Measurements from ENCODE around the gene TUSC2. TPM values are rescaled to one million over a fixed set of nuclear protein-coding genes. Genes with fewer than 3 reads are reported as not detected.

Gene TUSC2
- total RNA-seq, 1 donor = 28.8 TPM

DNA sequence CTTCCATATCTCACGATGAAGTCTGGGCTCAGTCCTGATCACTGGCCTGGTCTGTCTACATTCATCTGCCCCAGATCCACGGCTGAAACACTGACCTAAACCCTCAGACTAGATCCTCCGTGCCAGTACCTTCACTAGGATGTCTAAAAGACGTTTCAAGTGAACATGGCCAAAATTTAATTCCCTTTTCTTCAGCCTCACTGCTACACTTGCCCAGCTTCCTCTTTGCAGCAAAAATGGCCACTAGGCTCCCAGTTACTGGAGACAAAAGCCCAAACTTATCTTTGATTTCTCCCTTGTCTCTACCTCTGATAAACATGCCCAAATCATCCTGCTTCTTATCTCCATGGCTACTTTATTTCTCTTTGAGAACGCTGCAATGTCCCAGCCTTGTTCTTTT is 10.9 kb upstream of the TUSC2 start:
- DNase-seq (ENCODE audit: low read depth in 2 of 3, low spot score in 2 of 3) = peak in 1 of 3 donors; percentile 61

DNA sequence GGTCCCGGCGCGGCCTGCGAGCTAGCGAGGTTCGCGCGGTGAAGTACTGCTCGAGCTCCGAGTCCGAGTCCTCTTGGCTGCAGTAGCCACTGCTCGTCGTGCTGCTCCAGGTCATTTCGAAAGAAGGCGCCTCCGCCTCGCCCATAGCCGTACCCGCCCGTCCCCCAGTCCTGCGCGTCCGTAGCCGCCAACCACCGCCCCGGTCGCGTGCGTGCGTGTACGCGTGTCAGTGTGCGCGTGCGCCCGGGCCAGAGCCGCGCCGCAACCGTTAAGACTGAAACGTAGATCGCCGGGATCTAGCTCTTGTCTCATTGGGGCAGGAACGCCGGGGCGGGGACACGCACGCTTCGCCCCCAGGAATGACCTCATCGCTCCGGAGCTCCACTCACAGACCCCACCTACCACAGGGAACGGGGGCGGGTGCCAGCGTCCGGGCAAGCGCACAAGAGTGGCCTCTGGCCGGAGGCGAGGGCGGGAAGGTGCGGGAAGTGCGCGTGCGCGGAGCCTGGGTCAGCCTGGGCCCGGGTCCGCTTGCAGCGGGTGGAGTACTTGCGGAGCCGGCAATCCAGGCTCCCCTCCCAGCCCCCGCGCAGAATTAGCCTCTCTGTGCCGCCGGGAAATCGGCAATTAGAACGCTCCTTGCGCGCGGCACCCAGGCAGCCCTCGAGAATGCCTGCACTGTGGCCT is 9.3 kb upstream of the TUSC2 start:
- peak; percentile 84 to 98 (median 98) for DNase-seq (ENCODE audit: low read depth in 2 of 3, low spot score in 2 of 3)

DNA sequence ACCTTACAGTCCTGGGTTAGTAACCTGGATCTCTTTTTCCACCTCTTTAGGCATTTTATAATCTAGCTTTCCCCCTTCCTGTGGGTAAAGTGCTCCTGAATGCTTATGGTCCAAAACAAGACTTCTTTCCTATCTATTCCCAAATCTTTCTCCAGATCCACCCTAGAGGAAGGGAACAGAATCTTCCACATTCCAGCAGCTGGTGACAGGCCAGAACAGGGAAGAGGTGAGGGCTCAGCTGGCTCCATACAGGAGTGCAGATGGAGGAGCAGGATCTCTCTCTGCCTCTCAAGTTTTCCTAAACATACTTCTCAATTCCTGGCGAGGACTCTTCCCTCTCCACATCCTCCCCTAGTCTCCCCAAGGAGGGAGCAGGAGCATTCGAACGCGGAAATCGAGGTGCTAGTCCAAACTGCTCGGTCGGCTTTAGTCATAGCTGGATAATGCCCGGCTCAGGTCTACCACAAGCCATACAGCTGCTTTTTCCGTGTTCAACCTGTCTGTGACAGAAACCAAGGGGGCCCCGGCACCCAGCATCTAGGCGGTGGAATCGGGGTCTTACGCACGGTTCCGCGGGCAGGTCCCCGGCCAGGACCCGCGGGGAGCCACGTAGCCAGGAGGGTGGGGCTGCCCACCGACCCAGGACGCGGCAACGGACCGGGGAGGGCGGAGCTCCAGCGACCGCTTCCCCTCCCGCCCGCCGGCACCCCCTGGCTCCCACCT is 8.6 kb upstream of the TUSC2 start:
- no peak for DNase-seq (ENCODE audit: low read depth in 2 of 3, low spot score in 2 of 3)

DNA sequence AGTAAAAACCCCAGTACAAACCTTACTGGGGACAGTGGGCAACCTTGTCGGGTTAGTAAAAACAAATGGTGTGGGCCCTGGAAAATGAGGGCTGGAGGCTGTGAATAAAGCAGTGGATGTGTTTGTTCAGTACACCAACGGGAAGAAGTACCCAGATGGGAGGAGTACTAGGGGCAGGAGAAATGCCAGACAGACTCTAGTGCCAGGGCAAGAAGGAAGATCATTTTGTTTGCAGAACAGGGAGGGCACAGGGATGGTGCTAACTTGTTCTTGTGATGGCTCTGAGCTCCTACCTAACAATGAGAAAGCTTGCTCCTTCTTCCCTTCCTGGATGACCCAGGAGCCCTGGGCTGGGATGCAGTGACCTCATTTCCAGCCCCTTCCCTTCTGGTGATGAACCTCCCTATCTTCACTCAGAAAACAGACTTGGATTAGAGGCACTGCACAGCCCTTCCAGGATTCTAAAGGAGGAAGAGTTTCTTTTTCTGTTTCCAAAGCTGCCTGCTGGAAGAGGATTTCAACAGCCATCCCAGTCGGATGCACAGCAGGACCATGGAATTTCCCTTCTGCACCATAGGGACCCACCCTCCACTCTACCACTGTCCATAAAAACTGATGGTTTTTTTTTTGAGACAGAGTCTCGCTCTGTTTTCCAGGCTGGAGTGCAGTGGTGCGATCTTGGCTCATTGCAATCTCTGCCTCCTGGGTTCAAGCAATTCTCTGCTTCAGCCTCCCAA is 6.5 kb upstream of the TUSC2 start:
- no peak for DNase-seq (ENCODE audit: low read depth in 2 of 3, low spot score in 2 of 3)

DNA sequence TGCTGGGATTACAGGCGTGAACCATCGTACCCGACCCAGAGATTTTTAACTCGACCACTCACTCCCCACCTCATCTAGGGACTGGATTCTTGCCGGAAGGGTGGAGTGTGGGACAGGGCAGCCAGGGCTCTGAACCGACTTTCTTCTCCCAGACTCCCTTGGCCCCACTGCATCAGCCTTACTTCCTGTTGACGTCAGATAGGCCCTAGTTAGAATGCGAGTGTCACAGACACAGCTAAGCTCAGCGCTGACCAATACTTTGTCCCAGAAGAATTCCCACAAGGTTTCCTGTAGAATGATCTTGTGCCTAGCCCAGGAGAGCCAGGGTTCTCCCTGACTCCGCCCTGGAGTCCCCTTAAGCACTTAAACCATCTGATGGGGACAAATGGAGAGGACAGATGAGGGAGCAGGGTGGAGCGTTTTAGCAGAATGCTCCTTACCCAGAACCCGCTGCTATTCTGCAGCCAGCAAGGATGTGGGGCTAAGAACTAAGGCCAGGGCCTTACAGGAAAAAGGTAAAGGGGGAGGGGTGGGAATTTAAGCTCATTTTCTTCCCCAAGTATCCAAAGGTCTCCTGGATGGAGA is 5.8 kb upstream of the TUSC2 start:
- no peak for DNase-seq (ENCODE audit: low read depth in 2 of 3, low spot score in 2 of 3)

DNA sequence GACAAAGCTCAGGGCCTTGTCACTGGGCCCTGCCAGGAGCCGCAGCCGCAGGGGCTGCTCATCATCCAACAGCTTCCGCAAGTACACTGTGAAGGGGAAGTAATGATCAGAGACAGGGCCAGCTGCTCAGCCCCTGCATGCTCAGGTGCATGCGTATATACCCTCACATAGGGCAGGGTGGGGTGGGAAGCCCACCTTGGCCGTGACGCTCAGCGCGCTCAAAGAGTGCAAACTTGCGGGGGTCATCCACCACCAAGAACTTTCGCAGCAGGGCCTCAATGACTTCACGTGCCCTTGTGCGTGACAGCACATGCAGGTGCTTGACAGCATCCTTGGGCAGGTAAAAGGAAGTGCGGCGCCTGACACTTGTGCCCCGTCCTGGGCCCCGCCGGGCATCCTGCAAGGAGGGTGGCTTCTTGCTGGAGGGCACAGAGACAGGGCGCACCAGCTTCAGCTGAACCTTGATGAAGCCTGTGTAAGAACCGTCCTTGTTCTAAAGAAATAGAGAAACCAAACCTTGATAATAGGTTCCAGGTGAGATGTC is 3.4 kb upstream of the TUSC2 start:
- DNase-seq (ENCODE audit: low read depth in 2 of 3, low spot score in 2 of 3) = no peak

DNA sequence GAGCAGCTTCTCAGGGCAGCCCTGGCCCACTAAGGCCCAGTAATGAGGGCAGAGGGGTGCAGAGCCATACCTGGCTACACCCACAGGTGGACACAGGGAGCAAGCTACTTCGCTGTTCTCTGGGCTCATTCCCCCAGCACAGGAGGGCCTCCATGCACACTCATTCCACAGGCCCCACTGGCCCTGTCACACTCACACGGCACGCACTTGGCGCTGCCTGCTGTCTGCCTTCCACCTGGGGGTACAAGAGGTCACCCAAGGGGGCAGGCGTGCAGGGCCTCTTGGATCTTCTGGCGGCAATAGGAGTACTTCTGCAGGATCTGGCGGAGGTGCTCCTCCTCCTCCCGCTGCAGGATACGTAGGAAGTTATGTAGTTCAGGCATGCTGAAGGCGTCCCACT is 2.3 kb upstream of the TUSC2 start:
- DNase-seq (ENCODE audit: low read depth in 2 of 3, low spot score in 2 of 3) = no peak

DNA sequence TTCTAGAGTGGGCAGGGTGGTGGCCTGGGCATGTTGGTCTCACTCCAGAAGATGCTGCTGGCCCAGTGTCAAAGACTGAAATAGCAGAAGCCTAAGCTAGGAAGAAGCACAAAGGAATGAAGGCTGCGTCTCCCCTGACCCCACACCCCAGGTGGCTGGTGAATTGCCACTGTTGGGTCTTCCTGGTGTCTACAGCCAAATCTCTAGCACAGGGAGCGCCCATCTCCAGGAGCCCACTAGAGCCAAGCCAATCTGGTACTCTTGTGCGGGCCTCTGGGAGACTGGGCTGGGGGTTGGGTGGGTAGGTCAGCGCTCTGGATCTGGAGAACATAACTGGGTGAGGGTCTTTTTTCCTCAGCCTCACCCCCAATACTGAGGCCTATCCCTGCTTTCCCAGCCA is 894 bp downstream of the TUSC2 start:
- DNase-seq (ENCODE audit: low read depth in 2 of 3, low spot score in 2 of 3) = no peak

DNA sequence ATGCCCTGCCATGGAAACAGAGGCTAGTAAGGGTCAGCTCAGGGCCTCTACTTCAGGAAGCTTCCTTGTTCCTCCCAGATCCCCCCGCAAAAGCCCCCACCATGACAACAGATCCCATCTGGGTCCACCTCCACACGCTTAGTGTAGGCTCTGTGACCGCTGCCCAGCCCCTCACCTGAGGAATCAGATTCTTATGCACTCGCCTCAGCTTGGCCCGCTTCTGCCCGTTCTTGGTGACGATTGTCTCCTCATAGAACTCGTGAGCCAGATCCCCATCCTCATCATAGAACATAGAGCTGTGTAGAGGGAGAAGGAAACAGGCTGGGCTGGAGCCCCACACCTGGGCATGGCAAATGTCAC is 1.9 kb downstream of the TUSC2 start:
- DNase-seq (ENCODE audit: low read depth in 2 of 3, low spot score in 2 of 3) = no peak

DNA sequence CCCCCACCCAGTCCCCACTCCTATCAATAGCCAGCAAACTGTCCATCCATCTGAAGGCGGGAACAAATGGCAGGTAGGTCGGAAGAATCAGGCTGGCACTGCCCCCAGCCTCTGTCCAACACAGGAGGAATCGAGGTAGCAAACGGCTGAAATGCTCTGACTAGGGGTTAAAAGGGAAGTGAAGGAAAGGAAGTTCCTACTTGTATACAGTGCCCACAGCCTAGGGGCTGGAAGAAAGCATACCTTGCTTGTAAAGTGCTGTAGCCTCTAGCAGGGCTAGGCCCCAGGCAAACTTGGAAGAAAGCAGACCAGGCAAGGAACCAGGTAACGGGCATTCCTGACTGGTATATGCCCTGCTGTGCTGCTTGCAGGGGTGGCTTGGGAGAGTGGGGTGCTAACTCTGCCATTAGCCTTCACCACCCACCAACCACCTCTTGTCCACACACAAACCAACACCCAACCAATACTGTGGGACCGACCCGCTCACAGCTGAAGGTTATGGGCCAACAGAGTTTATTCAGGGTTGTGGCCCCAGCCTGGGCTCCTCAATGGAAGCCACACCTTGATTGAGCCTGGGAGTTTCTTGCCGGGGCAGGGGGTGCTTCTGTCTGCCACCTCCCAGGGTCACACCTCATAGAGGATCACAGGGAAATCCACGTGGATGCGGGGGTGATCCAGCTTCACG is 2.4 kb downstream of the TUSC2 start:
- DNase-seq (ENCODE audit: low read depth in 2 of 3, low spot score in 2 of 3) = no peak

DNA sequence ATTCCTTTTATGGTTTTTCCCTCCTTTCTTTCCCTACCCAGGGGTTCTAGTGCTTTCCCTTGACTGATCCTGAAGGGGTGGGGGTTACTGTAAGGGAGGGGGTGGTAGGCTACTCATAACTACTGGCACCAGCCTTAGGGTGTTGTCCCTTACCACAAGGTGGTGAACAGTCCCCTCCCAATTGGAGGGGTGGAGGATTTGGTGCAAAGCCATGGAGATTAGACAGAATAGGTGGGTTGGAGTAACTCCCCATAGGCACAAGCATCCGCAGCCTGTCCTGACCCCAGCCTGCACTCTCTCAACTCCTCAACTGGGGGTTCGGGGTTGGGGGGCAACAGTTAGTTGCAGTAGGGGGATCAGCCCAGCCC is 2.9 kb downstream of the TUSC2 start:
- no peak for DNase-seq (ENCODE audit: low read depth in 2 of 3, low spot score in 2 of 3)

DNA sequence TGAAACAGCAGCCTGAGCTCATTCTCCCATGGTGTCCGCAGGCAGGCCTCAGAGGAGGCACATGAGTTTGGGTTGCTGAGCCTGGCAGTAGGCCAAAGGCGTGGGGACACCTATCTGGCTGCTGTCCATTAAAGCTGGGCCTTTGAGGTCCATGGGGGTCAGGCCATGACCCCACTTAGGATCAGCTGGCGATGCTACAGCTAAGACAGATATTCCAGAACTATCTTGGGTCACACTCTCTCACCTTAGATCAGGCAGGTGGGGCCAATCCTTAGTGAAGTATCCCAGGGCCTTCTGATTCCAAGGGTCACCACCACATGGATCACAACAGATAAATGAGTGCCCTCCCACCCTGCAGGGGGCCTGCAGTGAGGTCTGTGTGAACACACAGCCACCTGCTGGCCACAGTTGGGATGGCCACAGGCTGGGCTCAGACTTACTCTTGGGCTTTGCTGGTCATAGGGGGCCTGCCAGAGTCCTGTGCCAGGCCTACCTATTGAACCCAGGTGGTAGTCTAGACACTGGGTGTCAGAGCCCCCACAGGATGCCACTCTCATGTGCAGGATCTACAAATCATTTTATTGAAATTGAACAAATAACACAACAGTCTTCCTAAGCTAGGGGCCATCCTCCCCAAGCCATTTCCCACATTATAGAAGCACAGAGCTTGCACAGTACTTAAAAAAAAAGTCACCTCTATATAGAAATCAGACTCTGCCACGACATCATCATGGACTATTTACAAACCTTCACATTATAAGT is 3.5 kb downstream of the TUSC2 start:
- peak in 2 of 3 donors; percentile 75 to 78 for DNase-seq (ENCODE audit: low read depth in 2 of 3, low spot score in 2 of 3)

DNA sequence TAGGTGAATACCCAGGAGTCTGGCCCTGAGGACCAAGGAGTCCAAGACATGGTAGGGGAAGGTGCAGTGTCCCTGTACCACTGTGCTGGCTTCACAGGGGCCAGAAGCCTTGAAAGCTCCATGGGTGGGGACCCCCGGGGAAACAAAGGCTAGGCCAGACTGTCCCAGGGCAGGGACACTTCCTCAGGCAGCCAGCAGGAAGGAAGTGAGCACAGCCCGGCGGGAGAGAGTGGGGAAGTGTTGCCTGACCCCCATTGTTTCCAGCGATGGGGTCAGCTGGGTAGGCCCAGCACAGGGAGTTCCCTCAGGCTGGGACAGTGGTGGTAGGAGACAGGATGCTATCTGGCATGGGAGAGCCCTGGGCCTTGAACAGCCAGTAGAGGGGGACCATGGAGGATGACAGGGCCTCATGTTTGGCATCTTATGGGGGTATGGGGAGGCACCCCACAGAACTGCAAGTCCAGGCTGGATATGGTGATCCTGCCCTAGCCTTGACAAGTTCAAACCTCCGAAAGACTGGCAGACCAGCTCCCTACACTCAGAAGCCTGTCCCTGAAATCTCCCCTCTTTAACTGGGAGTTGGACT is 4.3 kb downstream of the TUSC2 start:
- DNase-seq (ENCODE audit: low read depth in 2 of 3, low spot score in 2 of 3) = no peak

DNA sequence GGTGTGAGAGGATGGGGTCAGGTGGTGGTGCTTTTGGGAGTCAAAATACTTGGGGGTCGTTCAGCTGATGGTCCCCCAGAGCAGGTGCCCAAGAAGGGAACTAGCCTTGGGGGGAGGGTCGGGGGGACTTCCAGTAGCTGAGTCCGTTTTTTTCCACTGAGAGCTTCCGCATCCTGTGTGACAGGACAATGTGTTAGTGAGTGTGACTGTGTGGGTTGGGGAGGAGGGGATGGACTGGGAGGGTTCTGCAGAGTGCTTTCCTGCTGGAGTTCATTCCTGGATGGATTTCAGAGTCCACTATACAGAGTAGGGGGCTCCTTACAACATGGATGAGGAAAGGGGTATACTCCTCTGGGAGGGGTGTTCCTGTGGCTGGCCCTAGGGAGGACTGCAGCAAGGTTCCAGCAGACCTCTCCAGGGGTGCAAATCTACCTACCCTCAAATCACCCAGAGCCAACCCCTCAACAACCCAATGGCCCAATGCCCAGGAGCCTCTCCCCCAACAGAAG is 4.9 kb downstream of the TUSC2 start:
- DNase-seq (ENCODE audit: low read depth in 2 of 3, low spot score in 2 of 3) = no peak

DNA sequence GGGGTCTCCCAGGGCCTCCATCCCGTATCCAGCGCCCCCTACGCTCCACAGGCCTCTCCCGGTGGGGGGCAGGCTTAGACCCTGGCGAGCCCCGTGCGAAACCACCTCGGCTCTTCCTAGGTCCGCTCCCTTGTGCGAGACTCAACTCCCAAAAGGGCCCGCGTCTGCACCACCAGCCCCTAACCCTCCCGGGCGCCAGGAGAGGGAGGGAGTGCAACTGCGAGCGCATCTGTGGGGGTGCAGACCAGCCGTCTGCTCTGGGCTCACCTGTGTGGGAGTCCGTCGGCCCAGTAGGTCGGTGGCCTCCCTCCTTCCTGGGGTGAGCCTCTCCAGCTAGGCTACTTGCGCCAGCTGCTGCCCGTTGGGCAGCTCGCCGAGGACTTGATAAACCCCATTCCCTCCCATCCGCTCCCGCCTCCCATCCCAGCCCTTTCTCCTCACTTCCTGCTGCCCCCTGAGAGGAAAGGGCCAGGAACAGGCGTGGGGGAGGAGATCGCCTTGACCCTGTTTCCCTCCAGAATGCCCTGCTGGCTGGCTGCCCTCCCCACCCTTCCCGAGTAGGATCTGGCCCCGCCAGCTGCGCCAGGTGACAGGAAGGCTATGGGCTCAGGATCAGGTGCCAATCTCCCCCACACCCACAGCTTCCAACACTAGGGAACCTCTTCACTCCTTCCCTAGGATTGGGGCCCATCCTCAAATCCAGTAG is 5.5 kb downstream of the TUSC2 start, which contains the start of gene HYAL2:
TSS of gene HYAL2 (minus strand) at position 360 of the 706 bp plus-strand sequence. CDS start 2,256 bp downstream, outside the sequence.
- no peak for DNase-seq (ENCODE audit: low read depth in 2 of 3, low spot score in 2 of 3)

DNA sequence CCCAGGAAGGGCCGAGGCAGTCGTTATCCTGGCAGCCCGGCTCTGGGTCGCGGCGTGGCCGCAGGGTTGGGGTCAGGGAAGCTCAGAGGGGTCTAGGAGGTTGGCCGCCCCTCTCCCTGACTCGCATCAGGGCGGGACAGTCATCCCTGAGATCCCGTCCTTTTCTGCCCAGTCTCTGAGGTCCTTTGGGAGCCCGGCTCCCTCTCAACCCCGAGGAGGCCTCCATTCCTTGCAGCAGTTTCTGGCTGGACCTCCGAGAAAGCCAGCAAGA is 6.0 kb downstream of the TUSC2 start:
- no peak for DNase-seq (ENCODE audit: low read depth in 2 of 3, low spot score in 2 of 3)

DNA sequence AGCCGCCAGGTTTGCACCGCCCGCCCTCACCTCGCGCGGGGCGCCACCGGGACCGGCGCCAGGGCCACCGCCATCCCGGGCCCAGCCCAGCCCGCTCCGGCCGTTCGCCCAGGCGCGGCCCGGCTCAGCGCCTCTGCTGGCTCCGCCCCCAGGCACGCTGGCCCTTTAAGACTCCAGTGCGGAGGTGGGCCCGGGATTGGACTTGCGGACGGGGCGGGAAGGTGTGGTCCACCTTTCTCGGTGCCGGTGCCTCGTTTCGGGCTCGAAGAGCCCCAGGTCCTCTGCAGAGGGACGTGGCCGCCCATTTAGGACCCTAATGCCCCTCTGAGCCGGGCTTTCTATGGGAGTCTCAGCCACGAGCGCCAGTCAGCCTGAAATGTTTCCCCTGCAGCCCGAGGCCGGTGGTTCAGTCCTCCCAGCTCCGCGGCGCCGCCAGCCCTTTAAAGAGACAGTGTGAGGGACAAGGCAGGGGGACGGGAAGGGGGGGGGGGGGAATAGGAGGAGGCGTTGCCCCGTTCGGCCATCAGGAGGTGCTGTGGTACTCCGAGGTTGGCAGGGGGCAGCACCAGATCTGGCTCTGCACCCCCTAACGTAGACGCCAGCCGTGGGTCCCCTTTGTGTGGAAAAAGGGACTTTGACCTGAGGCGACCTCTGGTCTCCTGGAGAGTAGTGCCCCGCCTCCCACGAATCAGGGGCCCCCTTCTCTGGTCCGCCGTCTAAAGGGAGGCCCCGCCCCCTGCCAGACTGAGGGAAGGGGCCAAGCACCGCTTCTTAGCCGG is 6.5 kb downstream of the TUSC2 start:
- DNase-seq (ENCODE audit: low read depth in 2 of 3, low spot score in 2 of 3) = peak; percentile 62 to 92 (median 90)

DNA sequence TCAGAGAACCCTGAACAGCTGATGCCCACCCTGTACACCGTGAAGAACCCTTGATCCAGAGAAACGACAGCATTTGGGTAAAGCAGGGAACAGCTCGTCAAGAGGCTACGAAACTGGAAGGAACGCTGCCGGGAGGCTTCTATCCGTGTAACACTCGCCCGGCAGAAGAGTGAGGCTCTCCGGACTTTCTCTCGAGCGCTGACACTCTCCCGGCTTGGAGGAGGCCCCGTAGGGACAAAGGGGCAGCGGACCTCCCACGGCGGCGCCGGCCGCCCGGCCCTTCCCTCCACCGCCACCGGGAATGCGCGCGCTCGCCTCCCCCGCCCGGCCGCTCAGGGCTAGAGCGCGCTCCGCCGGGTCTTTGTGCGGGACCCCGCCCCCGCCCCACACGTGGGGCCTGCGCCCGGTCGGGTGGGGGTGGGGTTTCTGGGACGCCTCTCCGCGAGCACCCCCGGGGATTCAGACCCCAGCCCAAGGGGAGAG is 7.1 kb downstream of the TUSC2 start:
- peak in 2 of 3 donors; percentile 40 to 69 for DNase-seq (ENCODE audit: low read depth in 2 of 3, low spot score in 2 of 3)

Measured in hematopoietic multipotent progenitor cell (in vitro differentiated cells).